Nucleus accumbens (tissue), 56 donors: ENCODE results near the gene TMEM179.

ENCODE experiments used
- DNase-seq, 56 donors: peaks; one replicate each; lab custom pipeline; 2025; lab: John Stamatoyannopoulos, UW

The TMEM179 gene

GRCh38 chr14:104574978-104575583 lies 29.5 kb downstream of the TMEM179 start:
- DNase-seq: no peak

- DNase-seq: no peak
These were observed 30.0 kb downstream of the TMEM179 start for GRCh38 chr14:104574536-104574935.

GRCh38 chr14:104573930-104574329 lies 30.6 kb downstream of the TMEM179 start:
- no peak for DNase-seq

- DNase-seq: no peak
These were observed 31.9 kb downstream of the TMEM179 start for GRCh38 chr14:104572668-104573067.

- no peak for DNase-seq
These were observed 32.4 kb downstream of the TMEM179 start for GRCh38 chr14:104572024-104572626.

GRCh38 chr14:104571246-104571645 lies 33.3 kb downstream of the TMEM179 start:
- DNase-seq: no peak

- no peak for DNase-seq
These were observed 35.1 kb downstream of the TMEM179 start for GRCh38 chr14:104569435-104569834.

- DNase-seq: no peak
These were observed 36.0 kb downstream of the TMEM179 start for GRCh38 chr14:104568620-104569019.

- DNase-seq: no peak
These were observed 36.7 kb downstream of the TMEM179 start for GRCh38 chr14:104567957-104568225.

- DNase-seq: no peak
These were observed 37.2 kb downstream of the TMEM179 start for GRCh38 chr14:104567141-104567956.

GRCh38 chr14:104564744-104565679 lies 39.6 kb downstream of the TMEM179 start:
- DNase-seq: no peak

- DNase-seq: peak in 48 of 56 donors; percentile 7 to 81 (median 44)
These were observed 40.6 kb downstream of the TMEM179 start for GRCh38 chr14:104563742-104564615.

- no peak for DNase-seq
These were observed 41.3 kb downstream of the TMEM179 start for GRCh38 chr14:104563191-104563741.

GRCh38 chr14:104562606-104563005 lies 42.0 kb downstream of the TMEM179 start:
- no peak for DNase-seq

GRCh38 chr14:104561632-104562495 lies 42.7 kb downstream of the TMEM179 start:
- no peak for DNase-seq

- no peak for DNase-seq
These were observed 43.4 kb downstream of the TMEM179 start for GRCh38 chr14:104561124-104561557.

GRCh38 chr14:104560586-104560945 lies 44.0 kb downstream of the TMEM179 start:
- DNase-seq: no peak

- DNase-seq: no peak
These were observed 44.6 kb downstream of the TMEM179 start for GRCh38 chr14:104559804-104560585.
